GM19455 (cell line): ENCODE results near the gene SCYGR4.
"Not testable (repeated sequence)": the region's sequence is repeated elsewhere in the genome, so short reads cannot be mapped to it uniquely, and the experiment has no call there.

Source experiments
- ATAC-seq: cut with Tn5 transposase; IDR thresholded peaks from one replicate; pipeline ENCODE4 v1.9.1; 2021; ENCODE audit not compliant: unreplicated experiment

The SCYGR4 gene

DNA sequence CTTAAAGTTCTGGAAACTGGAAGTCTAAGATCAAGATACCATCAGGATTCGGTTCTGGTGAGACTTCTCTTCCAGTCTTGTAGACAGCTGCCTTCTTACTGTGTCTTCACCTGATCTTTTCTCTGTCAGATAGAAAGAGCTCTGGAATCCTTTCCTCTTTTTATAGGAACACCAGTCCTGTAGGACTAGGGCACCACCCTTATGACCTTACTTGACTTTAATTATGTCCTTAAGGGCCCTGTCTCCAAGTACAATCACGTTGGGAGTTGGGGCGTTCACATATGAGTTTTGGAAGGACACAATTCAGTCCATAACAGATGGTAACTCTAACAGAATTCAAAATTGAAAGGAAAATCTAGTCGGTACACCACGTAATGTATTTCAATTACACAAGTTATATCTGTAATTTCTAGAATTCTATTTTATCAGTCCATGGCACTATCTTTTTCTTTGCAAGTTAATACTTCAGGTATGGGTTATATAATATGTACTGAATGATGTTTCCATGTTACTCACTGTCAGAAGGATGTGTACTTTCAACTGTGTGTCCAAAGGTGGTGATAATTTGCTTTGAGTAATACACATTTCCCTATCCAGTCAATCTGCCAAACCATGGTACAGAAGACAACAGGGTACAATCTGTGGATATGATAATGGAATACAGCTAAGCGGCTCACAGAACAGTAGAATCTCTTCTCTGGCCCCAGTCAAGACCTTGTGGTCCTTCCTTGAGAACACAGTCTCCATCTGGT lies 48.1 kb downstream of the SCYGR4 start:
- no peak for ATAC-seq

- not testable (repeated sequence) for ATAC-seq
Measured at GRCh38 chr2:227666631-227667170, 49.4 kb downstream of the SCYGR4 start, which contains the start of gene SCYGR5. SCYGR5 (plus strand) TSS chr2:227666804; CDS start chr2:227666804, 0 bp downstream.
